ENCODE results near the gene SAMD4A. TPM values are rescaled to one million over a fixed set of nuclear protein-coding genes. Genes with fewer than 3 reads are reported as not detected.

The SAMD4A gene
- total RNA-seq, 1 experiment from 2014 or later: 18.3 TPM

GRCh38 chr14:54600717-54601109 is 33.8 kb downstream of the SAMD4A start:
- Histone ChIP-seq H3K27me3 (ENCODE audit: insufficient read depth, low read depth) (no peaks in the 10 kb centered on the region), H3K9me2 (ENCODE audit: insufficient read depth) (0 out of 2 replicates have a peak, but pooled peaks cover 3% of the 10 kb centered on the region), H3K4me2 (no peak overlapping the region), H3K4me1 (replicated peaks; ENCODE audit: insufficient read depth) (peaks cover 38% of the 10 kb centered on the region), H3F3A (ENCODE audit: insufficient read depth, low read depth) (peaks cover 16% of the 10 kb centered on the region; the same call in 1 of the 2 replicates), H3K79me2 (ENCODE audit: low read depth) (peaks cover 21% of the 10 kb centered on the region), H3K36me3 (ENCODE audit: low read depth) (no peaks in the 10 kb centered on the region), H4K20me1 (ENCODE audit: insufficient read depth) (no peaks in the 10 kb centered on the region), H2AFZ (no peak overlapping the region), H3K4me3 (no peak overlapping the region), H3K27ac (no peak overlapping the region), H3K9me3 (ENCODE audit: insufficient read depth, low read depth) (no peaks in the 10 kb centered on the region)
- intact Hi-C loops (cut with micrococcal nuclease; ENCODE audit: unreplicated experiment): no loop called here
- no peak for DNase-seq
- BruUV-seq (replicated peaks): no TSS peak
- no peak for TF ChIP-seq EZH2 (IDR thresholded peaks at IDR 0.05; ENCODE audit: low read depth)
- TF ChIP-seq, protein P1, sequence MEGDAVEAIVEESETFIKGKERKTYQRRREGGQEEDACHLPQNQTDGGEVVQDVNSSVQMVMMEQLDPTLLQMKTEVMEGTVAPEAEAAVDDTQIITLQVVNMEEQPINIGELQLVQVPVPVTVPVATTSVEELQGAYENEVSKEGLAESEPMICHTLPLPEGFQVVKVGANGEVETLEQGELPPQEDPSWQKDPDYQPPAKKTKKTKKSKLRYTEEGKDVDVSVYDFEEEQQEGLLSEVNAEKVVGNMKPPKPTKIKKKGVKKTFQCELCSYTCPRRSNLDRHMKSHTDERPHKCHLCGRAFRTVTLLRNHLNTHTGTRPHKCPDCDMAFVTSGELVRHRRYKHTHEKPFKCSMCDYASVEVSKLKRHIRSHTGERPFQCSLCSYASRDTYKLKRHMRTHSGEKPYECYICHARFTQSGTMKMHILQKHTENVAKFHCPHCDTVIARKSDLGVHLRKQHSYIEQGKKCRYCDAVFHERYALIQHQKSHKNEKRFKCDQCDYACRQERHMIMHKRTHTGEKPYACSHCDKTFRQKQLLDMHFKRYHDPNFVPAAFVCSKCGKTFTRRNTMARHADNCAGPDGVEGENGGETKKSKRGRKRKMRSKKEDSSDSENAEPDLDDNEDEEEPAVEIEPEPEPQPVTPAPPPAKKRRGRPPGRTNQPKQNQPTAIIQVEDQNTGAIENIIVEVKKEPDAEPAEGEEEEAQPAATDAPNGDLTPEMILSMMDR (conservative IDR thresholded peaks at IDR 0.05): no peak
- CTCF ChIA-PET: no interaction called here
- POLR2A ChIA-PET (ENCODE audit: unreplicated experiment): no interaction called here

GRCh38 chr14:54603362-54603761 is 36.4 kb downstream of the SAMD4A start:
- Histone ChIP-seq H3K4me3 (no peak overlapping the region), H3K9me3 (ENCODE audit: insufficient read depth, low read depth) (no peaks in the 10 kb centered on the region), H2AFZ (no peak overlapping the region), H3K27me3 (ENCODE audit: insufficient read depth, low read depth) (no peaks in the 10 kb centered on the region), H3K4me2 (peak overlapping the region; percentile 74; the same call in 1 of the 2 replicates), H3K27ac (peak overlapping the region; percentile 76), H4K20me1 (ENCODE audit: insufficient read depth) (no peaks in the 10 kb centered on the region), H3K36me3 (ENCODE audit: low read depth) (no peaks in the 10 kb centered on the region), H3F3A (ENCODE audit: insufficient read depth, low read depth) (peaks cover 17% of the 10 kb centered on the region; the same call in 1 of the 2 replicates), H3K79me2 (ENCODE audit: low read depth) (peaks cover 21% of the 10 kb centered on the region), H3K9me2 (ENCODE audit: insufficient read depth) (0 out of 2 replicates have a peak, but pooled peaks cover 3% of the 10 kb centered on the region), H3K4me1 (replicated peaks; ENCODE audit: insufficient read depth) (peaks cover 38% of the 10 kb centered on the region)
- POLR2A ChIA-PET (ENCODE audit: unreplicated experiment): no interaction called here
- BruUV-seq (replicated peaks): no TSS peak
- DNase-seq: peak; percentile 0 to 72
- TF ChIP-seq EZH2 (IDR thresholded peaks at IDR 0.05; ENCODE audit: low read depth): no peak
- TF ChIP-seq, protein P1 (conservative IDR thresholded peaks at IDR 0.05): no peak
- intact Hi-C loops (cut with micrococcal nuclease; ENCODE audit: unreplicated experiment): no loop called here
- CTCF ChIA-PET: interaction anchor here (0.7 kb wide), 1 partner anchor 20 kb away, joined by 3 read pairs; no protein-coding TSS in a partner anchor

DNA sequence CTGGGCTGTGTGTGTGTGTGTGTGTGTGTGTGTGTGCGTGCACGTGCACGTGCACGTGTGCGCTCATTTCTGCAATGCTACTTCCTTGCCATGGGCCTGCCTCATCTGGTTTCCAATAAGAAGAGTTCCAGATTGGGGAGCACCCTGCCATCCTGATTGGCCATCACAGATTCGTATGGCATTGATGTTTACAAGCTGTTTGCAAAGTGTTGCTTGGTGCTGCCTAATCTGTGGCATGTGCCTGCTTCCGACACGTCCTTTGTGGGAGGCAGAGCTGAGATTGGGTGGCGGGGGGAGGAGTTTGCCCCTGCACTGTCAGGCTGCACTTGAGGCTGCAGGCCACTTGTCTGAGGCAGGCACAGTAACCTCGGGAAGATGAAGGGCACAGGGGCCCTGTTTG is 39.2 kb downstream of the SAMD4A start:
- H3F3A ChIP-seq (ENCODE audit: insufficient read depth, low read depth): peaks cover 26% of the 10 kb centered on the region; the same call in 1 of the 2 replicates
- POLR2A ChIA-PET (ENCODE audit: unreplicated experiment): interaction anchor here (0.6 kb wide), 1 partner anchor 132 kb away, joined by 6 read pairs; no protein-coding TSS in a partner anchor
- H4K20me1 ChIP-seq (ENCODE audit: insufficient read depth): no peaks in the 10 kb centered on the region
- no peaks in the 10 kb centered on the region for H3K27me3 ChIP-seq (ENCODE audit: insufficient read depth, low read depth)
- H3K4me2 ChIP-seq: no peak overlapping the region
- TF ChIP-seq, protein P1 (conservative IDR thresholded peaks at IDR 0.05): no peak
- TF ChIP-seq EZH2 (IDR thresholded peaks at IDR 0.05; ENCODE audit: low read depth): no peak
- no peak overlapping the region for H3K27ac ChIP-seq
- H3K4me1 ChIP-seq (replicated peaks; ENCODE audit: insufficient read depth): peaks cover 17% of the 10 kb centered on the region
- no peak for DNase-seq
- intact Hi-C loops (cut with micrococcal nuclease; ENCODE audit: unreplicated experiment): no loop called here
- no peak overlapping the region for H3K4me3 ChIP-seq
- peaks cover 16% of the 10 kb centered on the region for H3K79me2 ChIP-seq (ENCODE audit: low read depth)
- 0 out of 2 replicates have a peak, but pooled peaks cover 3% of the 10 kb centered on the region for H3K9me2 ChIP-seq (ENCODE audit: insufficient read depth)
- BruUV-seq (replicated peaks): no TSS peak
- no peaks in the 10 kb centered on the region for H3K9me3 ChIP-seq (ENCODE audit: insufficient read depth, low read depth)
- no peak overlapping the region for H2AFZ ChIP-seq
- CTCF ChIA-PET: interaction anchor here (0.8 kb wide), 1 partner anchor 84 kb away, joined by 6 read pairs; no protein-coding TSS in a partner anchor
- H3K36me3 ChIP-seq (ENCODE audit: low read depth): no peaks in the 10 kb centered on the region

All from PC-9 (cell line).